Activated T-cell treated with anti-CD3 and anti-CD28 coated beads for 4 hours (primary cell): Measurements from ENCODE around the gene NDUFA11.
A peak's percentile ranks its signal among the peaks of the same experiment; 100 is the strongest.

Source experiments
- DNase-seq: peaks from one replicate; pipeline ENCODE4 v3.0.0-alpha.2; 2020

The NDUFA11 gene

GRCh38 chr19:5932146-5932545 lies 28.6 kb upstream of the NDUFA11 start:
- DNase-seq: no peak

DNA sequence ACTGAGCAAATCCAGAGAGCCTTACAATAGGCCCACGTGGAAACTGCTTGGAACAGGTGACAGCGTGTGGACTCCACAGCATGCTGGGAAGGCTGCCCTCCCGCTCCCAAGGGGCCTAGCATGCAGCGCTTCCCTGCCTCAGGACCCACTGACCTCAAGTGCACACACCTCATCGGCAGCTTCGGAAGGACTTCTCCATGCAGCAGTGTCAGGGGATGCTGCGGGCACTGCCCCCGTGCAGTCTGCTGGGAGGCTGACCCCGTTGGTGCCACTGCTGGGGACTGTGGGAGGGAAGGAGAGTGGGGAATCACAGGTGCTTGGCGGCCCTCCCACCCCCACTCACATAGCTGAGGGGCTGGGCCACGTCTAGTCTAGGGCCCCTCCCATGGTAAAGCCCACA lies 27.7 kb upstream of the NDUFA11 start:
- DNase-seq: no peak

DNA sequence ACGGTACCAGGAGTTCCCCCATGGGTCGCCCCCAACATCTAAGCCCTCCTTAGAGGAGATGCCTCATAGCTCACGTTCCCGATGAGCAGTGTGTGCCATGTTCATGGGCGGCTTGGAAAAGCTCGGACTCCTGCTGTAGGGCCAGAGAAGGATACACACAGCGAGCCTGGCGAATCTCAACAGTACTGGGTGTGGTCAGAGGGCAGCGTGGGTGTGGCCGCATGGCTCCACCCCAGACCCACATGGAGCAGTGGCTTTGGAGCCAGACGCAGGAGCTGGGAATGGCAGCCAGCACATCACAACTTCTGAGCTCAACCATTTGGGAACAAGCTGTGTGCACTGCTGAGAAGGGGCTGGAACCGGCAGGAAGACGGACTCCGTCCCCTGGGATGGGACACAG lies 26.0 kb upstream of the NDUFA11 start:
- no peak for DNase-seq

GRCh38 chr19:5929179-5929578 lies 25.6 kb upstream of the NDUFA11 start:
- no peak for DNase-seq

DNA sequence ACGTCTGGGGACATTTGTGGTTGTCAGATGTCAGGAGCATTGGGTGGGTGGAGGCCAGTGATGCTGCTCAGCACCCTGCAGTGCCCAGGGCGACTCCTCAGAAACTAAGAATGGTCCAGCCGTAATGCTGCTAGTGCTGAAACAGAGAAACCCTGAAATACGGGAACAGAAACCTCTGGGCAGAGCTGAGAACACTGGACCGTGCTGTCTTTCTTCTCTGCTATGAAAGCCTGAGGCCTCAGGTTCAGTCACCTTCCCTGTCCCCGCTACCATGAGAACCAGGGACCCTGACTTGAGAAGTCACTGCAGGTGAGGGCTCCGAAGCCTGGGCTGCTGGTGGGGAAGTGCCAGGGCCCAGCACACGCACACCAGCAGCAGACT lies 23.8 kb upstream of the NDUFA11 start:
- DNase-seq: no peak

DNA sequence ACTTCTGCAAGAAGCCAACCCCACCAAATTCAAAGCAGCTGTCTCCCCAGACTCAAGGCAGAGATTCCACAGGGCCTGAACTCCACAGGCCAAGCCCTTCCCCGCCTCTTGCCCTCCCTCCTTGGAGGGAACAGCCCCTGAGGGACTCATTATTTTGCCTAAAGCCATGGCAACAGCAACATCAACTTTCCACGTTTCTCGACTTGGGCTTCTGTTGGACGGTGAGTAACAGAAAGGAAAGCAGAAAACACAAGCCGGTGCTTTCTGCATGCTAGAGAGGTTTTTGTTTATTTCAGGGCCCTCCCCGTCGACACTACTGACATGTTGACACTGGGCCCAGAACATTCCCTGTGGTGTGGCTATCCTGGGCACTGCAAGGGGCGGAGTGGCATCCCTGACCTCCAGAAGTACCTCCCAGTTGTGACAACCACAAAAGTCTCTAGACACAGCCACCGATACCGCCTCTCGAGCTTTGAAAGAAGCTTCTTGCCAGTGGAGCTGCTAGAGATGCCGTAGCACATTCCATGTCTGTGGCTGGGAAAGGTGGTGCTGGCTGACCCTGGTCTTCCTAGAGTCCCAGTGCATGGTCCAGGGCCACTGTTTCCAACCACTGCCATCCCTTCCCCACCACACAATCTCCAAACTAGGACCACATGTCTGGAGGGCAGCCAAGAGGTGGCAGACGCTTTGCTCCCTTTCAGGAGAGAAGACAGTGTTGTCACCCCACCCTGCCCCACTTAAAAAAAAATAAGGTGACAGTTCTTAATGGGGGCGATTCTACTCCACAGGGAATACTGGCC lies 23.3 kb upstream of the NDUFA11 start:
- no peak for DNase-seq

DNA sequence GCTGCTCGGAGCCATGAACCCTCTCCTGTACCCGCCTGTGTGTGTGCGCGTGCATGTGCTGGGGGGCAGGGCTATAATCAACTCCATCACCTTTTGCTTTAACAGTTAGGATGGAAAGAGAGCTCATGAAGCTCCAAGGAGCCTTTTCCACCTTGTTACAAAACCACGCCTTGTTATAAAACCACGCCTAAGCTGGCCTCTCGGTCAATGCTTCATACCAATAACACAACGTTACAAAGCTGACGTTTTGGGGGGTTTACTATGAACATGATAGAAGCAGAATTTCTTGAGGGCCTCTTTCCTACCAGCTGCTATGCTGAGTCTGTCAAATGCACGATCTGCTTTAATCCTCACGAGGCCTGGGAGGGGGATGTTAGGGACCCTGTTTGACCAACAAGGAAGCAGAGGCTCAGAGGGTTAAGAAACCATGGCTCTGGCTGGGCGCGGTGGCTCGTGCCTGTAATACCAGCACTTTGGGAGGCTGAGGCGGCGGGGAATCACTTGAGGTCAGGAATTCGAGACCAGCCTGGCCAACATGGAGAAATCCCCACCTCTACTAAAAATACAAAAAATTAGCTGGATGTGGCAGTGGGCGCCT lies 22.3 kb upstream of the NDUFA11 start:
- no peak for DNase-seq

GRCh38 chr19:5923356-5923755 lies 19.8 kb upstream of the NDUFA11 start:
- DNase-seq: no peak

GRCh38 chr19:5922161-5922545 lies 18.6 kb upstream of the NDUFA11 start:
- no peak for DNase-seq

DNA sequence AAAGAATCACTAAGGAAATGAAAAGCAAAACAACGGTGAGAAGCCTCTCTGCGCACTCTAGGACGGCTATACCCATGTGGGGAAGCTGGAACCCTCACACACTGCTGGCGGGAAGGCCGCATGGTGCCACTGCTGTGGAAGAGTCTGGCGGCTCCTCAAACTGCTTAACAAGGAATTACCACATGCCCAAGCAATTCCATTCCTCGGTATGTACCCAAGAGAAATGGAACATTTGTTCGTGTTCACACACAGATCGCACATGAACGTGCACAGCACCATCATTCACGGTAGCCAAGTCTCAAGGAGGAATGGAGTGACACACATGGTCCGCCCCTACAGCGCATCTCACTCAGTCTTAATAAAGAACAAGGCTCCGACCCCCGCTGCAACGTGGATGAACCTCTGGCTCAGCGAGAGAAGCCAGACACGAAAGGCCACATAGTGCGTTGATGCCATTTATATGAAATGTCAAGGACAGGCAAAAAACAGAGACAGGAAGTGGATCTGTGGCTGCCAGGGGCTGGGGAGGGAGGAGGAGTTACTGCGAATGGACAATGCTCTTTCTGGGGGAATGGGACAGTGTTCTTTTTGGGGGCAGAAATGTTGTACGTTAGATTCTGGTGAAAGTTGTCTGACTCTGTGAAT lies 18.0 kb upstream of the NDUFA11 start:
- DNase-seq: no peak

GRCh38 chr19:5918463-5919079 lies 15.0 kb upstream of the NDUFA11 start:
- no peak for DNase-seq

DNA sequence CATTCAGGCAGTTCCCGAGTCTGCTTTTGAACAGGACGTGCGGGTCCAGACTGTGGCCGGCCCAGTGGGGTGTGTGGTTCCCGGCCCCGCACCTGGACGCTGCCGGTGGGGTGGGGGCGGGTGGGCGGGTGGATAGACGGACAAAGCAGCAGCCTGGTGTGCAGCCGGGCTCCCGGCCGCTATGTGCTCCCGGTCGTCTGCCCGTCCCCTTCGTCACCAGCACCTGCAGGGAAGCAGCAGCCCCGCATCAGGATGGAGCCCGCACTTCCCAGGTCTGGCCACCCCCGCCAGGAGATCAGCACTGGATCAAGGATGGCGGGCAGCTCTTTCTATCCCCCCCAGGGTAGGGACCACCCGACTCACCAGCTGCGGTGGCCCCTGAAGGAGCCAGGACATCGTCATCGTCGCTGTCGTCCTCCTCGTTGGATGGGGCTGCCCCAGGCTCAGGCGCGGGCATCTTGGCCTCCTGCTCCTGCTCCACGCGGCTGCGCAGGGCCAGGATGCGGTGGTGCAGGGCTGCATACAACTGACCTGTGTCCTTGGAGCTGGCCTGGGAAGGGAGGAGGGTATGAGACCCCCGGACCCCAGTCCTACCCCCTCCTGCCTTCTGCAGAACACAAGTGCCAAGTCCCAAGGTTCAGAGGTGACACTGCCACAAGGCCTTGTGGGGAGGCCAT lies 14.0 kb upstream of the NDUFA11 start:
- no peak for DNase-seq

DNA sequence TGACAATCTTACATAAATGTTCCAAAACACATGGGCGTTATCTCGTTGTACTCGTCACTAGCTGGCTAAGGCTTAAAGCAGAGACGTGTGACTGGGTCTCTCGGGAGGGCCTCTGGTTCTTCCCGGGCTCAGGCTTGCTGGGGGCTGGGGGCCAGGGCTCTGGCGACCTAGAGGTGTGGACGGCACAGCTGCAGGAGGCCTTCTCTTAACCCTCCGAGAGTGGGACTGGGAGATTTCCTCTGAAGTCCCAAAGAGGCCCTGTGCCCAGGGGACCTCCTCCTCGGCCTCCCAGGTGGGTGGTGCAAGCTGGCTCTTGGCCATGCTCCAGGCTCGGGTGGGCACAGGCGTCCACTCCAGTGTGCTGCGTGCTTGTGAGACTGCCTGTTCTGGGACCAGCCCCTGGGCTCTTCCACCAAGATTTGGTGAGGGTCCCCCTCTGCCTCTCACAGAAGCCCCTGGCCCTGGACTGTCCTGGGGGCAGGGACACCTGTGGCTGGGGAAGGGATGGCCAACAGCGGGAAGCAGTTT lies 12.7 kb upstream of the NDUFA11 start:
- no peak for DNase-seq

DNA sequence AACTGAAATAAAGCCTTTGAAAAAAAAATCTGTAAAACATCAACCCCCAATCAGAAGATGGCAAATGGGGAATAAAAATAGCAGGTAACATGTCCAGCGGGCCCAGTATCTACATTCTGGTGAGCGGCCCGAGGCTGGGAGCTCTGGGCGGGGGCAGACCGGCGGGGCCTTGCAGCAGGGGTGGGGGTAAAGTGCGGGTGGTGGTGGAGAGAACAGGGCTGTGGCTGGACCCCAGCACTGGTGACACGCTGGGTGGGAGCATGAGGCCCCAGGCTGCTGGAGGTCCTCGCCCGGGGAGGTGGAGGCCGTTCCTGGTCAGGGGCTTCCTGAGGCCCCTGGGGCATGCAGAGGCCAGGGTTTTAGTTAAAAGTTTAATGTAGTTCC lies 12.2 kb upstream of the NDUFA11 start:
- DNase-seq: no peak

GRCh38 chr19:5914946-5915781 lies 11.6 kb upstream of the NDUFA11 start:
- no peak for DNase-seq

- DNase-seq: no peak
Measured at GRCh38 chr19:5914358-5914774, 10.8 kb upstream of the NDUFA11 start.

GRCh38 chr19:5913739-5914357 lies 10.3 kb upstream of the NDUFA11 start, which contains the start of gene CAPS:
Gene CAPS, plus strand, starts transcription at chr19:5914254. Its CDS starts 153 bp downstream, at chr19:5914407.
- no peak for DNase-seq

DNA sequence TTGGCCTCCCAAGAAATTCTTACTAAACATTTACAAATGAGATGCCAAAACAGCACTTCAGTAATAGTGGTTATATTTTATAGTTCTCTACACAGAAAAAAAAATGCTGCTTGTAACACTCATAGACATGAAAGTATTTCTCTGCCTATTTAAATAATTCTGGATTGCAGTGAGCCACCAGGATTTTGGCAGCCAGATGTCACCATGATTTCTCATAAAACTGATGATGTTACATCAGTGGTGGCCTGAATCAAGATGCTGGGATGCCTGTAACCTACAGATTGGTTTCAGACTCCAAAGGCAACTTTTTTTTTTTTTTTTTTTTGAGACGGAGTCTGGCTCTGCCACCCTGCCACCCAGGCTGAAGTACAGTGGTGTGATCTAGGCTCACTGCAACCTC lies 7.8 kb upstream of the NDUFA11 start:
- DNase-seq: no peak

- DNase-seq: no peak
Measured at GRCh38 chr19:5910638-5910907, 7.0 kb upstream of the NDUFA11 start.

DNA sequence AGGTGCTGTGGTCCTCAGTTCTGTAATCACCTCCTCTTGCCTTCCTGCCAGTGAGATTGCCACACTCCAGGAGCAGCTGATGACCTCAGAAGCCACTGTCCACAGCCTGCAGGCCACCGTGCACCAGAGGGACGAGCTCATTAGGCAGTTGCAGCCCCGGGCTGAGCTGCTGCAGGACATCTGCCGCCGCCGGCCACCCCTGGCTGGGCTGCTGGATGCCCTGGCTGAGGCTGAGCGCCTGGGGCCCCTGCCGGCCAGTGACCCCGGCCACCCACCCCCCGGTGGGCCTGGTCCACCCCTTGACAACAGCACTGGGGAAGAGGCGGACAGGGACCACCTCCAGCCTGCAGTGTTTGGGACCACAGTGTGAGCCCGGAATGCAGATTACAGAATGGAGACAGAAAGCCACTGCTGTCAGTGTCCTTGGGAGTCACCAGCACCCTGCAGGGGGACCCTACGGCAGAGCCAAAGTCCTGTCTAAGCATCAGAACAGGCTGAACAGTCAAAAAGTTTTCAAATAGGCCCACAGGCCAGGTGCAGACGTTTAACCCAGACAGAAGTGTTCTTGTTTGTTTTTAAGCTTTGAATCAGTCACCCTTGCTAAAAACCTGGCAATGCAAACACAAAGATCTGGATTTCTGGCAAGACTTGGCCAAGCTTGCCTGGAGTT lies 5.3 kb upstream of the NDUFA11 start:
- DNase-seq: no peak

GRCh38 chr19:5907241-5907640 lies 3.7 kb upstream of the NDUFA11 start:
- peak; percentile 14 for DNase-seq
